Measurements from ENCODE around the gene PAK4.
"Not testable (repeated sequence)": the region's sequence is repeated elsewhere in the genome, so short reads cannot be mapped to it uniquely, and the experiment has no call there.

PAK4 gene

DNA sequence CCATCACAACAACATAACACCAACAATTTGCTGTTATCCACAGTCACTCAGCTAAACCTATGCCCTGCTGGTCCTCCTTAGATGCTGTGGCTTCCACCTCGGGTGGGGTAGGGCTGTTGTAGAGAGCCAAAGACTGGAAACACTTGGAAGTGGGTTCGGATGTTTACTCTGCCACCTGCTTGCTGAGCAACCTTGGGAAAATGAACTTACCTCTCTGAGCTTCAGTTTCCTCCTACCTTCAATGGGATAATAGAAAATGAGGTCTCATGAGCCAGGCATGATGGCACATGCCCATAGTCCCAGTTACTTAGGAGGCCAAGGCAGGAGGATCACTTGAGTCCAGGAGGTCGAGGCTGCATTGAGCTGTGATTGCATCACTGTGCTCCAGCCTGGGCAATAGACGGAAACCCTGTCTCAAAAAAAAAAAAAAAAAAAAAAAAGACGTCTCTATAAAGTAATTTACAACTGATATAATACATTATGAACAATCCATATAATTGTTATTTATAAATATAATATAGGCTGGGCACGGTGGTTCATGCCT, 81.8 kb downstream of the PAK4 start:
- DNase-seq (ENCODE audit: low spot score) = no peak

DNA sequence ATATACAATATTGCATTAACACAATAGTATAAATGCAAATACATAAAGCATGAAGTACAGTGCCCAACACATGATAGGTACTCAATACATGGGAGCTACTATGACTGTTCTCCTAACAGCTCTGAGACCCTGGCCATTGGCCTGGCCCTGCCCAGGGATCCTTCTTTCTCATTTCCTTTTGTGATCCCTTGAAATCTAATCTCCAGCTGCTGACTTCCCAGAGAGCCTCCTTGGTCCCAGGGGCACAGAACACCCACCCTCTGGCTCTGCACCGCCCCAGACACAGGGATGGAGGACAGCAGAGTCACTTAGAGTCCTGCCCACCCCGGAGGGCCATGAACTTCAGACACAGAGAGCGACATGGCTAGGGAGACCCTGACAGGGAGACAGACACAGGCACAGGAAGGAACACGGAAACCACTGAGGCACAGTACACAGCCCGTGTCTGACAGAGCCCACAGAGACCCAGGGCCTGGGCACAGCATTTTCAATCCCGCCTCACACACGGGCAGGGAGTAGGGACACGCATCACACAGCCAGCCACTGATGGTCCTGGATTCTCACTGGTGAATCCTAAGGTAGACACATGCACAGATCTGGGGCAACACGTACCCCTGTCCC, 82.7 kb downstream of the PAK4 start:
- no peak for DNase-seq (ENCODE audit: low spot score)

DNA sequence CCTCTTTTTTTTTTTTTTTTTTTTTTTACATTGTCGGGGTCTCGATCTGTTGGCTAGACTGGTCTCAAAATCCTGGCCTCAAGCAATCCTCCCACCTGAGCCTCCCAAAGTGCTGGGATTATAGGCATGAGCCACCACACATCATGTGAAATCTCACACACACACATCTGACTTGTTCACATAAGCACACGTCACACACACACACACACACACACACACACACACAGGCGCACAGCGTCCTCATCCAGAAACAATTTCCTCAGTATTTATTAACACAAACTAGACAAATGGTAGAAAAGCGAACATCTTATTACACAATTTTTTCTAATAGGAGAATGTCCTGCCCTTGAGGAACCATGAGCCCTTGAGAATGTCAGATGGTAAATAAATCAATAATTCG, 83.6 kb downstream of the PAK4 start:
- no peak for DNase-seq (ENCODE audit: low spot score)

DNA sequence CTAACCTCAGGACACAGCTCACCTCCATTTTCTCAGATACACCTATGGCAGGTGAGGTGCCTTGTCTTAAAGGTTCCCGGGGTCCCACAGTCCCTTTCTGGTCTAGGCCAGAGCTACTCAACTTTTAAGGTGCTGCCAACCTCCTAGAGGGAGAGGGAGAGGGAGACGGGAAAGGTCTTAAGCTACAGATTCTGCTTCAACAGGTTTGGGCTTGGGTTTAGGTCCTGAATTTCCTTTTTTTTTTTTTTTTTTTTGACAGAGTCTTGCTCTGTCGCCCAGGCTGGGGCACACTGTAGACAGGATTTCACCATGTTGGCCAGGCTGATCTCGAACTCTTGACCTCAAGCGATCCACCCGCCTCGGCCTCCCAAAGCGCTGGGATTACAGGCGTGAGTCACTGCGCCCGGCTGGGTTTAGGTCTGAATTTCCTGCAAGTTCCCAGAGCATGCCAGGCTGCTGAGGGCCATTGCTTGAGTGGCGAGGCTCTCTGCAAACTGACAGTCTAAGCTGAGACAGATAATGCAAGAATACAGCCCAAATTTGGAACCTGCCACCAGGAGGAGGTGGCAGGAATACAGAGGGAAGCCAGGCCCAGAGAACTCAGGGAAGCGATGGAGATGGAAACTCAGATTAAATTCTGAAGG, 86.3 kb downstream of the PAK4 start:
- no peak for DNase-seq (ENCODE audit: low spot score)

GRCh38 chr19:39212375-39212742, 86.8 kb downstream of the PAK4 start:
- DNase-seq (ENCODE audit: low spot score) = no peak

- not testable (repeated sequence) for DNase-seq (ENCODE audit: low spot score)
Measured at GRCh38 chr19:39215323-39215722, 89.7 kb downstream of the PAK4 start.

DNA sequence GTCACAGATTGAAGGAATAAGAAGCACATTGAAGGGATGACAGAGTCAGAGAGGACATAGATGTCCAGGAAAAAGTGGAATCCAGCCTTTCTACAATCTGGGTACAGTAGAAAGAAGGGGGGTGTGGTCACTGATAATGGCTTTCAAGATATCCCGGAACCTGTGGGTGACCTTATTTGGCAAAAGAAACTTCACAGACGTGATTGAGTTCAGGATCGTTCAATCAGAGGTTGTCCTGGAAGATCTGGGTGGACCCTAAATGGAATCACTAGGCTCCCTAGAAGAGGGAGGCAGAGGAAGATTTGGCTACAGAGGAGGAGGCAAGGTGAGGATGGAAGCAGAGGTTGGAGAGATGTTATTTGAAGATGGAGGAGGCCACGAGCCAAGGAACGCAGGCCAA, 91.5 kb downstream of the PAK4 start:
- no peak for DNase-seq (ENCODE audit: low spot score)

DNA sequence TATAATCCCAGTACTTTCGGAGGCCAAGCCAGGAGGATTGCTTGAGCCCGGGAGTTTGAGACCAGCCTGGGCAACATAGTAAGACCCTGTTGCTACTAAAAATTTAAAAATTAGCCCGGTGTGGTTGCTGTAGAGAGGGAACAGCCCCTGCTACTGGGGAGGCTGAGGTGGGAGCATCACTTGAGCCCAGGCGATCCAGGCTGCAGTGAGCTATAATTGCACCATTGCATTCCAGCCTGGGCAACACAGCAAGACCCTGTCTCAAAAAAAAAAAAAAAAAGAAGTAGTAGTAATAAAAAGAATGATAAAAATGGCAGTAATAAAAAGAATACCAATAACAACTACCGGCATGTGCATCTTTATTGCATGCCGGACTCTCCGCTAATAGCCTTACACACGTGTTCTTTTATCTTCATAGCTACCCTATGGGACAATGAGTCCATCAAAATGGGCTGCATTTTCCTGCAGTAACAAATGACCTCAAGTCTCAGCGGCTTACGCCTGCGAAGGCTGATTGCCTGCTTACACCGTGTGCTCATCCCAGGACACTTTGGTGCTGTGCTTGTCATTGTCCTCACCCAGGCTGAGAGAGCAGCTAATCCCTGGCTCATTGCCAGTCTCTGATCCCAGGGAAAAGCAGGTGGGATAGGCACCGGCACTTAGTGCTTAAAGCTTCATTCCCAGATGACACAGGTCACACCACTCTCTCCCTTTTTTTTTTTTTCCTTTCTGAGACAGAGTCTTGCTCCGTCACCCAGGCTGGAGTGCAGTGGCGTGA, 92.8 kb downstream of the PAK4 start:
- DNase-seq (ENCODE audit: low spot score) = no peak

GRCh38 chr19:39219108-39219507, 93.5 kb downstream of the PAK4 start:
- DNase-seq (ENCODE audit: low spot score) = not testable (repeated sequence)

DNA sequence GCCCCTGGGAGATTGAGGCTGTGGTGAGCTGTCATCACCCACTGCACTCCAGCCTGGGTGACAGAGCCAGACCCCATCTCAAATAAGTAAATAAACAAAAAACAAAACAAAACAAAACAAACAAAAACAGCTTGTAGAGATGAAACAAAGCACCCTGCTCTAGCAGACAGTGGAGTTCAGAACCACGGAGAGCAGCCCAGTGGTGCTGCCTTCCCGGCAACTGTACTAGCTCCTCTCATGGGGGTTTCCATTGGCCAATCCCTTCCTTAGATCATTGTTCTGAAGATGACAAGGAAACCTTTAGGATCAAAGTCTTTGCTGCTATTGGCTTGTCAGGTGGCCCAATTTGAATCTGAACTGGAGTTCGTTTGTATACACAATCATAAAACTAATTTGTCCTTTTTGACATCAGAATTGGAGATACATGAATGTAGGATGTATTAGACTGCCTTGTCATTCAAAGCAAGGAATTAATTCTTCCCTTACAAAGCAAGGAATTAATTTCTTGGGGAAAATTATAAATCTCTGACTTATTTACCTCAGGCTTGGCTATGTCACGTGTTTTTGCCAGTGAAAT, 98.2 kb downstream of the PAK4 start:
- DNase-seq (ENCODE audit: low spot score) = no peak

DNA sequence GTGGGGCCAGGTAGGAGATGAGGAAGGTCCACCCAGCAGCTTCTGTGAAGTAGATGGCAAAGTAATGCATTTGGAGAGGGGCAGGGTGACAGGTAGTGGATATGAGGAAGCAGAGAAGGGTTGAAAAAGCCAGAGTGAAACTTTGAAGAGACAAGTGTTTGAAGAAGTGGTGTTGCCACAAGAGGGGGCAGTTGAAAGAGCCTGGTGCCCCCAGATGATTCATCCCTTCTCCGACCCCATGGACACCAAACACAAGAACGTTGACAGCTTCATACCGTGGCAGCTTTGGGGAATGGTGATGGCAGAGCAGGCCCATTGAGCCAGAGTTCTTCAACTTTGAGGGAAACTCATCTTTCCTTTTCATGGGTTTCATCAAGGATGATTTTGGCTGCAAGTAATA, 99.3 kb downstream of the PAK4 start:
- DNase-seq (ENCODE audit: low spot score) = no peak

Data from LoVo (cell line).